ENCODE data around the gene PRR35.
A peak's percentile ranks its signal among the peaks of the same experiment; 100 is the strongest.

PRR35 gene

GRCh38 chr16:529012-529575, 31.1 kb upstream of the PRR35 start:
- Histone ChIP-seq H3K4me1 (ENCODE audit: low read depth, poor library complexity, severe bottlenecking) (peaks cover 42% of the 10 kb centered on the region), H3K36me3 (ENCODE audit: insufficient read depth) (no peaks in the 10 kb centered on the region), H2AFZ (ENCODE audit: low read depth) (no peak overlapping the region), H3K27ac (peak overlapping the region; percentile 52; the same call in 1 of the 2 replicates), H3K9ac (peak overlapping the region; percentile 88), H3K27me3 (ENCODE audit: insufficient read depth, low read depth) (no peaks in the 10 kb centered on the region), H4K20me1 (ENCODE audit: insufficient read depth) (peaks cover 11% of the 10 kb centered on the region), H3K4me3 (IDR thresholded peaks at IDR 0.05; ENCODE audit: insufficient read depth, low read depth, low read length) (no peak overlapping the region), H3K79me2 (ENCODE audit: insufficient read depth, low read depth) (peaks cover 77% of the 10 kb centered on the region), H3K4me2 (peak overlapping the region; percentile 93)
- no peak for TF ChIP-seq CTCF (conservative IDR thresholded peaks at IDR 0.05; ENCODE audit: low read depth, low read length)

GRCh38 chr16:530111-530817, 29.9 kb upstream of the PRR35 start:
- H3K4me3 ChIP-seq (IDR thresholded peaks at IDR 0.05; ENCODE audit: insufficient read depth, low read depth, low read length) = no peak overlapping the region
- no peak overlapping the region for H2AFZ ChIP-seq (ENCODE audit: low read depth)
- no peak overlapping the region for H3K9ac ChIP-seq
- peak overlapping the region; percentile 93; the same call in 1 of the 2 replicates for H3K4me2 ChIP-seq
- no peaks in the 10 kb centered on the region for H3K27me3 ChIP-seq (ENCODE audit: insufficient read depth, low read depth)
- peaks cover 88% of the 10 kb centered on the region for H3K79me2 ChIP-seq (ENCODE audit: insufficient read depth, low read depth)
- H3K4me1 ChIP-seq (ENCODE audit: low read depth, poor library complexity, severe bottlenecking) = peaks cover 42% of the 10 kb centered on the region
- TF ChIP-seq CTCF (conservative IDR thresholded peaks at IDR 0.05; ENCODE audit: low read depth, low read length) = no peak
- H3K27ac ChIP-seq = no peak overlapping the region
- H3K36me3 ChIP-seq (ENCODE audit: insufficient read depth) = no peaks in the 10 kb centered on the region
- peaks cover 11% of the 10 kb centered on the region for H4K20me1 ChIP-seq (ENCODE audit: insufficient read depth)

GRCh38 chr16:531494-532125, 28.6 kb upstream of the PRR35 start:
- peaks cover 32% of the 10 kb centered on the region for H3K4me1 ChIP-seq (ENCODE audit: low read depth, poor library complexity, severe bottlenecking)
- H3K27ac ChIP-seq = no peak overlapping the region; the same call in 1 of the 2 replicates
- no peaks in the 10 kb centered on the region for H3K27me3 ChIP-seq (ENCODE audit: insufficient read depth, low read depth)
- no peak overlapping the region; the same call in 1 of the 2 replicates for H3K4me2 ChIP-seq
- no peak overlapping the region for H2AFZ ChIP-seq (ENCODE audit: low read depth)
- no peaks in the 10 kb centered on the region for H3K36me3 ChIP-seq (ENCODE audit: insufficient read depth)
- peaks cover 11% of the 10 kb centered on the region for H4K20me1 ChIP-seq (ENCODE audit: insufficient read depth)
- TF ChIP-seq CTCF (conservative IDR thresholded peaks at IDR 0.05; ENCODE audit: low read depth, low read length) = no peak
- H3K79me2 ChIP-seq (ENCODE audit: insufficient read depth, low read depth) = peaks cover 88% of the 10 kb centered on the region
- no peak overlapping the region for H3K4me3 ChIP-seq (IDR thresholded peaks at IDR 0.05; ENCODE audit: insufficient read depth, low read depth, low read length)
- H3K9ac ChIP-seq = no peak overlapping the region

GRCh38 chr16:533391-534123, 26.6 kb upstream of the PRR35 start:
- TF ChIP-seq CTCF (conservative IDR thresholded peaks at IDR 0.05; ENCODE audit: low read depth, low read length) = no peak
- Histone ChIP-seq H4K20me1 (ENCODE audit: insufficient read depth) (peaks cover 11% of the 10 kb centered on the region), H3K79me2 (ENCODE audit: insufficient read depth, low read depth) (peaks cover 96% of the 10 kb centered on the region), H3K36me3 (ENCODE audit: insufficient read depth) (no peaks in the 10 kb centered on the region), H2AFZ (ENCODE audit: low read depth) (no peak overlapping the region), H3K4me3 (IDR thresholded peaks at IDR 0.05; ENCODE audit: insufficient read depth, low read depth, low read length) (no peak overlapping the region), H3K27me3 (ENCODE audit: insufficient read depth, low read depth) (no peaks in the 10 kb centered on the region), H3K4me2 (no peak overlapping the region), H3K9ac (no peak overlapping the region), H3K27ac (no peak overlapping the region), H3K4me1 (ENCODE audit: low read depth, poor library complexity, severe bottlenecking) (peaks cover 32% of the 10 kb centered on the region)
